Activated CD4-positive, alpha-beta T cell treated with anti-CD3 and anti-CD28 coated beads for 36 hours (primary cell): ENCODE results near the gene CACNG7. TPM values are rescaled to one million over a fixed set of nuclear protein-coding genes. Genes with fewer than 3 reads are reported as not detected.
A peak's percentile ranks its signal among the peaks of the same experiment; 100 is the strongest.

Source experiments
- ATAC-seq: fragments of 200-7000 bp; cut with Tn5 transposase; one replicate; pipeline ENCODE4 v1.10.0; 2021; ENCODE audit warnings: mild to moderate bottlenecking, moderate library complexity
- CTCF ChIA-PET: fragments of 350-600 bp; sonication (Branson Sonifier 250); formaldehyde crosslinking; loops from one replicate; lab custom pipeline; 2021; ENCODE audit warnings: antibody characterized with exemption; lab: Charles Lee
- POLR2A ChIA-PET: fragments of 350-600 bp; sonication (Branson Sonifier 250); formaldehyde crosslinking; loops from one replicate; lab custom pipeline; 2021; ENCODE audit warnings: antibody characterized with exemption, inconsistent platforms; lab: Charles Lee
- DNase-seq: peaks from one replicate; pipeline ENCODE4 v3.0.0-alpha.2; 2020
- H3K27ac Mint-ChIP-seq: one replicate; pipeline ENCODE4 v1.8.0; 2021; ENCODE audit warnings: mixed read lengths
- H3K27me3 Mint-ChIP-seq: one replicate; pipeline ENCODE4 v1.8.0; 2021; ENCODE audit warnings: mixed read lengths
- H3K36me3 Mint-ChIP-seq: one replicate; pipeline ENCODE4 v1.8.0; 2021; ENCODE audit warnings: low read depth, mixed read lengths
- H3K4me1 Mint-ChIP-seq: one replicate; pipeline ENCODE4 v1.8.0; 2021; ENCODE audit warnings: mixed read lengths
- H3K4me3 Mint-ChIP-seq: one replicate; pipeline ENCODE4 v1.8.0; 2021; ENCODE audit warnings: mild to moderate bottlenecking, moderate library complexity, mixed read lengths
- H3K9me3 Mint-ChIP-seq: one replicate; pipeline ENCODE4 v1.8.0; 2021; ENCODE audit warnings: low read depth, mixed read lengths
- intact Hi-C, 2 experiments: fragments of 100-400 bp; cut with DNase I in 1 of 2; cut with micrococcal nuclease in 1 of 2; formaldehyde crosslinking; loops; one replicate each; pipeline versions ENCODE4 v1.14.2 to v1.15.1; 2022 to 2024; cut with DNase I, micrococcal nuclease
- total RNA-seq, 2 experiments: library from RNA; stranded (reverse); gene quantifications; one replicate each; pipeline ENCODE4 v1.2.3, GENCODE V29; 2021

Gene CACNG7
- total RNA-seq, 2 experiments from 2014 or later, result not detected

GRCh38 chr19:53906211-53907192 is 2.6 kb upstream of the CACNG7 start:
- Mint-ChIP-seq H3K9me3 (no peaks in the 10 kb centered on the region), H3K27me3 (peaks cover 69% of the 10 kb centered on the region), H3K4me3 (no peak overlapping the region), H3K27ac (no peak overlapping the region), H3K4me1 (peaks cover 19% of the 10 kb centered on the region), H3K36me3 (no peaks in the 10 kb centered on the region)
- ATAC-seq (peak; percentile 52), DNase-seq (peak; percentile 82)
- ChIA-PET POLR2A (no interaction called here), CTCF (interaction anchor here (1.5 kb wide), 1 partner anchor 27 kb away, joined by 3 read pairs; no protein-coding TSS in a partner anchor)
- intact Hi-C loops, result loop anchor here (1.0 to 2.0 kb wide), 2 partner anchors 116 to 118 kb away; no protein-coding TSS in a partner anchor

GRCh38 chr19:53907193-53907581 is 1.9 kb upstream of the CACNG7 start:
- H3K27ac Mint-ChIP-seq, result no peak overlapping the region
- ChIA-PET POLR2A (no interaction called here), CTCF (interaction anchor here (0.6 to 1.5 kb wide), 2 partner anchors 26 to 1174 kb away, joined by 3 read pairs; no protein-coding TSS in a partner anchor)
- peaks cover 19% of the 10 kb centered on the region for H3K4me1 Mint-ChIP-seq
- H3K36me3 Mint-ChIP-seq, result no peaks in the 10 kb centered on the region
- DNase-seq (no peak), ATAC-seq (no peak)
- no peaks in the 10 kb centered on the region for H3K9me3 Mint-ChIP-seq
- intact Hi-C loops, result loop anchor here in 1 of 2 experiments (2.0 kb wide), 1 partner anchor 116 kb away; no protein-coding TSS in a partner anchor
- H3K4me3 Mint-ChIP-seq, result no peak overlapping the region
- H3K27me3 Mint-ChIP-seq, result peaks cover 73% of the 10 kb centered on the region

GRCh38 chr19:53907690-53908089 is 1.4 kb upstream of the CACNG7 start:
- intact Hi-C loops, result loop anchor here (1.0 to 2.0 kb wide), 4 partner anchors 65 to 208 kb away; partner anchors contain the start of genes PRPF31 (in 1 of the 2) and TFPT (in 1 of the 2)
- Mint-ChIP-seq H3K4me3 (no peak overlapping the region), H3K36me3 (no peaks in the 10 kb centered on the region), H3K4me1 (peaks cover 19% of the 10 kb centered on the region), H3K27me3 (peaks cover 75% of the 10 kb centered on the region), H3K9me3 (no peaks in the 10 kb centered on the region), H3K27ac (no peak overlapping the region)
- no peak for DNase-seq
- ChIA-PET CTCF (interaction anchor here (0.6 to 1.5 kb wide), 2 partner anchors 26 to 1174 kb away, joined by 3 read pairs; no protein-coding TSS in a partner anchor), POLR2A (no interaction called here)
- ATAC-seq, result peak; percentile 7

- Mint-ChIP-seq H3K4me3 (no peak overlapping the region), H3K27me3 (peaks cover 77% of the 10 kb centered on the region), H3K4me1 (peaks cover 19% of the 10 kb centered on the region), H3K36me3 (no peaks in the 10 kb centered on the region), H3K27ac (no peak overlapping the region), H3K9me3 (no peaks in the 10 kb centered on the region)
- DNase-seq (peak; percentile 84), ATAC-seq (peak; percentile 95)
- intact Hi-C loops, result loop anchor here in 1 of 2 experiments (1.0 to 2.0 kb wide), 3 partner anchors 66 to 207 kb away; partner anchors contain the start of genes PRPF31 and TFPT
- POLR2A ChIA-PET, result no interaction called here
- CTCF ChIA-PET, result interaction anchor here (0.6 to 1.5 kb wide), 2 partner anchors 25 to 135 kb away, joined by 3 read pairs; no protein-coding TSS in a partner anchor
Measured at GRCh38 chr19:53908106-53908934, 758 bp upstream of the CACNG7 start.

- peaks cover 19% of the 10 kb centered on the region for H3K4me1 Mint-ChIP-seq
- intact Hi-C loops, result loop anchor here in 1 of 2 experiments (2.0 kb wide), 1 partner anchor 67 kb away; no protein-coding TSS in a partner anchor
- no peak overlapping the region for H3K4me3 Mint-ChIP-seq
- DNase-seq, result no peak
- H3K27me3 Mint-ChIP-seq, result peaks cover 74% of the 10 kb centered on the region
- H3K9me3 Mint-ChIP-seq, result no peaks in the 10 kb centered on the region
- no peaks in the 10 kb centered on the region for H3K36me3 Mint-ChIP-seq
- POLR2A ChIA-PET, result no interaction called here
- CTCF ChIA-PET, result no interaction called here
- H3K27ac Mint-ChIP-seq, result no peak overlapping the region
- no peak for ATAC-seq
Measured at GRCh38 chr19:53909471-53910169, 542 bp downstream of the CACNG7 start.

- peaks cover 71% of the 10 kb centered on the region for H3K27me3 Mint-ChIP-seq
- H3K36me3 Mint-ChIP-seq, result no peaks in the 10 kb centered on the region
- H3K9me3 Mint-ChIP-seq, result no peaks in the 10 kb centered on the region
- no peak overlapping the region for H3K27ac Mint-ChIP-seq
- CTCF ChIA-PET, result no interaction called here
- H3K4me1 Mint-ChIP-seq, result peaks cover 19% of the 10 kb centered on the region
- ATAC-seq (no peak), DNase-seq (no peak)
- intact Hi-C loops, result no loop called here
- POLR2A ChIA-PET, result no interaction called here
- no peak overlapping the region for H3K4me3 Mint-ChIP-seq
Measured at GRCh38 chr19:53910170-53910518, 1.1 kb downstream of the CACNG7 start.

GRCh38 chr19:53912653-53913052 is 3.6 kb downstream of the CACNG7 start:
- POLR2A ChIA-PET, result no interaction called here
- Mint-ChIP-seq H3K4me3 (no peak overlapping the region), H3K27ac (no peak overlapping the region)

GRCh38 chr19:53915000-53915399 is 5.9 kb downstream of the CACNG7 start:
- intact Hi-C loops, result no loop called here
- Mint-ChIP-seq H3K36me3 (no peaks in the 10 kb centered on the region), H3K27me3 (peaks cover 38% of the 10 kb centered on the region), H3K27ac (no peak overlapping the region), H3K4me3 (no peak overlapping the region), H3K4me1 (peaks cover under 1% of the 10 kb centered on the region), H3K9me3 (no peaks in the 10 kb centered on the region)
- ChIA-PET POLR2A (no interaction called here), CTCF (no interaction called here)
- ATAC-seq, result no peak
- DNase-seq, result no peak

More at GRCh38 chr19:53912653-53913052, 3.6 kb downstream of the CACNG7 start:
- intact Hi-C loops, result no loop called here
- Mint-ChIP-seq H3K36me3 (no peaks in the 10 kb centered on the region), H3K4me1 (peaks cover 15% of the 10 kb centered on the region), H3K27me3 (peaks cover 56% of the 10 kb centered on the region), H3K9me3 (no peaks in the 10 kb centered on the region)
- DNase-seq, result peak; percentile 45
- no peak for ATAC-seq
- CTCF ChIA-PET, result interaction anchor here (0.6 to 1.4 kb wide), 6 partner anchors 9 to 1895 kb away, joined by 3 to 4 read pairs (median 3); no protein-coding TSS in a partner anchor

- H3K27me3 Mint-ChIP-seq, result peaks cover 28% of the 10 kb centered on the region
- H3K36me3 Mint-ChIP-seq, result no peaks in the 10 kb centered on the region
- H3K9me3 Mint-ChIP-seq, result no peaks in the 10 kb centered on the region
- ATAC-seq, result no peak
- intact Hi-C loops, result no loop called here
- CTCF ChIA-PET, result interaction anchor here (0.6 kb wide), 1 partner anchor 108 kb away, joined by 3 read pairs; no protein-coding TSS in a partner anchor
- H3K4me1 Mint-ChIP-seq, result no peaks in the 10 kb centered on the region
- no peak for DNase-seq
- H3K4me3 Mint-ChIP-seq, result no peak overlapping the region
- H3K27ac Mint-ChIP-seq, result no peak overlapping the region
- POLR2A ChIA-PET, result no interaction called here
Measured at GRCh38 chr19:53916004-53916403, 6.9 kb downstream of the CACNG7 start.

- ChIA-PET CTCF (interaction anchor here (0.6 to 0.8 kb wide), 2 partner anchors 64 to 108 kb away, joined by 3 to 5 read pairs; no protein-coding TSS in a partner anchor), POLR2A (no interaction called here)
- no peak overlapping the region for H3K27ac Mint-ChIP-seq
- no peak overlapping the region for H3K4me3 Mint-ChIP-seq
- DNase-seq, result no peak
- ATAC-seq, result no peak
- intact Hi-C loops, result no loop called here
- no peaks in the 10 kb centered on the region for H3K9me3 Mint-ChIP-seq
- H3K27me3 Mint-ChIP-seq, result peaks cover 16% of the 10 kb centered on the region
- H3K36me3 Mint-ChIP-seq, result no peaks in the 10 kb centered on the region
- H3K4me1 Mint-ChIP-seq, result no peaks in the 10 kb centered on the region
Measured at GRCh38 chr19:53917356-53917755, 8.3 kb downstream of the CACNG7 start.
